Measurements from ENCODE around the gene TTC5.
"Not testable (repeated sequence)": the region's sequence is repeated elsewhere in the genome, so short reads cannot be mapped to it uniquely, and the experiment has no call there.

The TTC5 gene

GRCh38 chr14:20305265-20306078 lies at the start of gene TTC5:
TSS of gene TTC5 (minus strand) at chr14:20305951. CDS start at chr14:20305937, 14 bp downstream.
- DNase-seq (ENCODE audit: low spot score) (peak; percentile 29), FAIRE-seq (peak; percentile 43)

GRCh38 chr14:20350860-20351259 lies 45.1 kb upstream of the TTC5 start:
- DNase-seq (ENCODE audit: low spot score) (no peak), FAIRE-seq (no peak)

- DNase-seq (ENCODE audit: low spot score) (no peak), FAIRE-seq (no peak)
Observed at GRCh38 chr14:20350282-20350681, 44.5 kb upstream of the TTC5 start.

- FAIRE-seq = no peak
- DNase-seq (ENCODE audit: low spot score) = no peak
Observed at GRCh38 chr14:20347747-20348146, 42.0 kb upstream of the TTC5 start.

GRCh38 chr14:20346713-20347112 lies 41.0 kb upstream of the TTC5 start:
- DNase-seq (ENCODE audit: low spot score) = no peak

GRCh38 chr14:20345366-20345765 lies 39.6 kb upstream of the TTC5 start:
- FAIRE-seq = no peak
- no peak for DNase-seq (ENCODE audit: low spot score)

More at GRCh38 chr14:20346713-20347112, 41.0 kb upstream of the TTC5 start:
- FAIRE-seq = no peak

- FAIRE-seq (no peak), DNase-seq (ENCODE audit: low spot score) (no peak)
Observed at GRCh38 chr14:20343862-20344220, 38.1 kb upstream of the TTC5 start.

GRCh38 chr14:20343092-20343861 lies 37.5 kb upstream of the TTC5 start, which contains the start of gene PARP2:
TSS of gene PARP2 (plus strand) at chr14:20343635. CDS start at chr14:20343642, 7 bp downstream.
- FAIRE-seq (peak; percentile 82), DNase-seq (ENCODE audit: low spot score) (peak; percentile 96)

GRCh38 chr14:20341646-20342045 lies 35.9 kb upstream of the TTC5 start:
- DNase-seq (ENCODE audit: low spot score) (no peak), FAIRE-seq (no peak)

GRCh38 chr14:20341032-20341431 lies 35.3 kb upstream of the TTC5 start:
- FAIRE-seq; DNase-seq (ENCODE audit: low spot score): not testable (repeated sequence)

GRCh38 chr14:20334017-20334416 lies 28.3 kb upstream of the TTC5 start:
- FAIRE-seq (no peak), DNase-seq (ENCODE audit: low spot score) (no peak)

- FAIRE-seq = no peak
- DNase-seq (ENCODE audit: low spot score) = no peak
Observed at GRCh38 chr14:20333494-20333841, 27.7 kb upstream of the TTC5 start.

GRCh38 chr14:20332788-20333493 lies 27.2 kb upstream of the TTC5 start, which contains the start of gene CCNB1IP1:
TSS of gene CCNB1IP1 (minus strand) at chr14:20333279. CDS start at chr14:20316523, 16,756 bp downstream.
- peak; percentile 81 for FAIRE-seq
- peak; percentile 66 for DNase-seq (ENCODE audit: low spot score)

- DNase-seq (ENCODE audit: low spot score) = no peak
- FAIRE-seq = no peak
Observed at GRCh38 chr14:20332431-20332787, 26.7 kb upstream of the TTC5 start.

- no peak for FAIRE-seq
- DNase-seq (ENCODE audit: low spot score) = no peak
Observed at GRCh38 chr14:20331053-20331613, 25.4 kb upstream of the TTC5 start.

GRCh38 chr14:20329355-20329754 lies 23.6 kb upstream of the TTC5 start:
- FAIRE-seq = no peak
- no peak for DNase-seq (ENCODE audit: low spot score)

- FAIRE-seq (no peak), DNase-seq (ENCODE audit: low spot score) (no peak)
Observed at GRCh38 chr14:20328705-20329104, 23.0 kb upstream of the TTC5 start.

GRCh38 chr14:20327005-20327869 lies 21.5 kb upstream of the TTC5 start:
- FAIRE-seq (peak; percentile 79), DNase-seq (ENCODE audit: low spot score) (peak; percentile 43)

GRCh38 chr14:20317720-20318119 lies 12.0 kb upstream of the TTC5 start:
- DNase-seq (ENCODE audit: low spot score) (no peak), FAIRE-seq (no peak)

GRCh38 chr14:20314026-20314425 lies 8.3 kb upstream of the TTC5 start:
- FAIRE-seq = no peak

GRCh38 chr14:20306079-20306423 lies 300 bp upstream of the TTC5 start:
- DNase-seq (ENCODE audit: low spot score) = no peak
- no peak for FAIRE-seq

More at GRCh38 chr14:20314026-20314425, 8.3 kb upstream of the TTC5 start:
- no peak for DNase-seq (ENCODE audit: low spot score)

All from RCC 7860 (cell line).